Heart right ventricle (tissue), 16 donors: ENCODE data around the gene FEN1. TPM values are rescaled to one million over a fixed set of nuclear protein-coding genes. Genes with fewer than 3 reads are reported as not detected.

Experiments
- ATAC-seq, 8 donors: fragments of 200-7000 bp; cut with Tn5 transposase; one replicate each; pipeline ENCODE4 v1.9.1; 2020; ENCODE audit warnings: mild to moderate bottlenecking in 8 of 8, moderate library complexity in 8 of 8, moderate number of reproducible peaks in 1 of 8
- DNase-seq, 2 donors: peaks; one replicate each; pipeline ENCODE4 v3.0.0-alpha.2; 2020
- H3K27ac ChIP-seq, 10 donors: fragments of 200-600 bp; sonication (generic) in 2 of 10; one replicate each; pipeline versions ENCODE4 v1.5.0 to v1.8.0; 2020 to 2022; ENCODE audit warnings: mild to moderate bottlenecking in 3 of 10
- H3K27me3 ChIP-seq, 7 donors: fragments of 200-600 bp; one replicate each; pipeline ENCODE4 v1.8.0; 2021 to 2022; ENCODE audit warnings: mild to moderate bottlenecking in 2 of 7
- H3K36me3 ChIP-seq, 9 donors: fragments of 200-600 bp; sonication (generic) in 1 of 9; one replicate each; pipeline versions ENCODE4 v1.5.0 to v1.8.0; 2020 to 2022; ENCODE audit warnings: mild to moderate bottlenecking in 2 of 9
- H3K4me1 ChIP-seq, 9 donors: fragments of 200-600 bp; sonication (generic) in 1 of 9; one replicate each; pipeline versions ENCODE4 v1.5.0 to v1.8.0; 2020 to 2022; ENCODE audit warnings: mild to moderate bottlenecking in 4 of 9
- H3K4me3 ChIP-seq, 10 donors: fragments of 200-600 bp; sonication (generic) in 2 of 10; one replicate each; pipeline versions ENCODE4 v1.5.0 to v1.8.0; 2020 to 2022; ENCODE audit warnings: mild to moderate bottlenecking in 7 of 10, moderate library complexity in 2 of 10
- H3K9me3 ChIP-seq, 11 donors: fragments of 200-600 bp in 10 of 11; sonication (generic) in 2 of 11; one replicate each; pipeline versions ENCODE4 v1.5.0 to v1.8.0; 2013 to 2022; ENCODE audit warnings: mild to moderate bottlenecking in 2 of 11, control low read depth in 1 of 11, moderate library complexity in 1 of 11
- WGBS, 2 donors: extraction: QIAGEN DNeasy Blood & Tissue Kit; methylation state at CpG; one replicate each; pipeline ENCODE4 v1.1.7; 2013; ENCODE audit warnings: inconsistent platforms in 1 of 2; 5-methylcytosine and 5-hydroxymethylcytosine counted together
- intact Hi-C, 10 donors: fragments of 100-400 bp; cut with DNase I; formaldehyde crosslinking; loops; one replicate each; pipeline versions ENCODE4 v1.11.1 to v1.14.2; 2022
- polyA plus RNA-seq, 2 donors: library from polyadenylated mRNA; stranded (reverse); fragments of 200-250 nt; gene quantifications; one replicate each; pipeline ENCODE4 v1.2.3, GENCODE V29; 2013
- total RNA-seq, 10 donors: library from RNA; stranded (reverse); fragmentation: NEBNext Ultra II Directional in 3 of 10; extraction: Animal tissue kit (Norgen Biotek cat#: 25700) in 3 of 10; gene quantifications; one replicate each; pipeline versions ENCODE4 v1.2.1 to v1.2.4, GENCODE V29; 2021 to 2023
- TF ChIP-seq, protein P1 (sequence below), 9 donors: fragments of 200-600 bp; sonication (generic) in 2 of 9; IDR thresholded peaks; one replicate each; pipeline versions ENCODE4 v1.5.0 to v1.8.0; 2021 to 2022; ENCODE audit warnings: antibody characterized with exemption in 9 of 9, mild to moderate bottlenecking in 5 of 9, moderate library complexity in 1 of 9
- donor health status: Arrhythmogenic right ventricular cardiomyopathy.
- donor health status: ischemic (EF 13 %, LVEDD 7.1; RV severe dilation, severe dysfunction).
- donor health status: healthy with polysubstance abuse.
- donor health status: DM: no; HTN: yes; CAD: no.
- donor health status: DM: no; HTN: no; CAD: no.
- donor health status: ischemic (EF 25% LVEDD 6.9; RV normal size, moderate dysfunction).
- donor health status: ischemic (EF 25% LVEDD 5.7; RV mildly dilated, moderate dysfunction).
- donor health status: healthy.
- donor health status: DM: yes; HTN: yes; CAD: no.
- donor health status: Ischemic cardiomyopathy.
- donor health status: ischemic (EF 35%, LVEDD 5.7; RV mildly dilated, moderate dysfunction).
- donor health status: nonischemic (EF 11% LVEDD 7.7; RV severe dilation, severe dysfunction).
- donor health status: DM: yes; HTN: yes; CAD: no.
- donor health status: PGD.
- donor health status: ischemic (EF 29% LVEDD 5.4; RV normal size, mild dysfunction).
- donor health status: nonischemic (EF 23%, LVEDD 6.1; RV moderate dilation, normal function).

FEN1 gene
- total and polyA plus RNA-seq, 12 donors: 2.1 to 8.8 (median 6.2) TPM

DNA sequence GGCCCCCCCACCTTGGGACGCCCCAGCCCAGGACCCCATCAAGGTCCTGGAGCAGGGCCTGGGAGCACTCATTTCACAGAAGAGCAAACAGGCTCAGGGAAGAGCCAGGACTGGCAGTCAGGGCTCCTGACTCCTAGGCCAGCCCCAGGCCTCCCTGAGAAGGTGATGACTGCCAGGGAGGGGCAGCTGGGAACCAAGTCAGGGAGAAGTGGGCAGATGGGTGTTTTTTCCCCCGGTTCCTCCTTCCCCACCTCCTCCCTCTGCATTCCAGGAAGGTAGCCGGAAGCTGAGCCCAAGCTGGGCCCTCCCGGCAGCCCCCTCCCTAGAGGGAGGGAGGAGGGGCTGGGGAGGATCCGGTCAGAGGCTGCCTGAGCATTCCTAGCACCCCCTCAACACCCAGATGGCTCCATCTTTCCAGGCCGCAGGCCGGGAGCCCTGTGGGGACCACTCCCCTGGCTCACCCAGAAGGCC, 20.7 kb upstream of the FEN1 start:
- intact Hi-C loops: no loop called here
- no peak for ATAC-seq
- no peak overlapping the region for H3K4me3 ChIP-seq
- no peak overlapping the region for H3K27ac ChIP-seq
- TF ChIP-seq, protein P1, sequence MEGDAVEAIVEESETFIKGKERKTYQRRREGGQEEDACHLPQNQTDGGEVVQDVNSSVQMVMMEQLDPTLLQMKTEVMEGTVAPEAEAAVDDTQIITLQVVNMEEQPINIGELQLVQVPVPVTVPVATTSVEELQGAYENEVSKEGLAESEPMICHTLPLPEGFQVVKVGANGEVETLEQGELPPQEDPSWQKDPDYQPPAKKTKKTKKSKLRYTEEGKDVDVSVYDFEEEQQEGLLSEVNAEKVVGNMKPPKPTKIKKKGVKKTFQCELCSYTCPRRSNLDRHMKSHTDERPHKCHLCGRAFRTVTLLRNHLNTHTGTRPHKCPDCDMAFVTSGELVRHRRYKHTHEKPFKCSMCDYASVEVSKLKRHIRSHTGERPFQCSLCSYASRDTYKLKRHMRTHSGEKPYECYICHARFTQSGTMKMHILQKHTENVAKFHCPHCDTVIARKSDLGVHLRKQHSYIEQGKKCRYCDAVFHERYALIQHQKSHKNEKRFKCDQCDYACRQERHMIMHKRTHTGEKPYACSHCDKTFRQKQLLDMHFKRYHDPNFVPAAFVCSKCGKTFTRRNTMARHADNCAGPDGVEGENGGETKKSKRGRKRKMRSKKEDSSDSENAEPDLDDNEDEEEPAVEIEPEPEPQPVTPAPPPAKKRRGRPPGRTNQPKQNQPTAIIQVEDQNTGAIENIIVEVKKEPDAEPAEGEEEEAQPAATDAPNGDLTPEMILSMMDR (IDR thresholded peaks at IDR 0.05): no peak
- peaks cover 0 to 14% (median 0%) of the 10 kb centered on the region in 9 donors for H3K4me1 ChIP-seq
- H3K27me3 ChIP-seq: peaks cover 0 to 4% (median 0%) of the 10 kb centered on the region in 7 donors
- 55 to 56% methylated on average over 7 of the region's 7 CpGs for WGBS, 2 donors
- no peaks in the 10 kb centered on the region for H3K36me3 ChIP-seq
- no peak for DNase-seq
- H3K9me3 ChIP-seq: no peaks in the 10 kb centered on the region

DNA sequence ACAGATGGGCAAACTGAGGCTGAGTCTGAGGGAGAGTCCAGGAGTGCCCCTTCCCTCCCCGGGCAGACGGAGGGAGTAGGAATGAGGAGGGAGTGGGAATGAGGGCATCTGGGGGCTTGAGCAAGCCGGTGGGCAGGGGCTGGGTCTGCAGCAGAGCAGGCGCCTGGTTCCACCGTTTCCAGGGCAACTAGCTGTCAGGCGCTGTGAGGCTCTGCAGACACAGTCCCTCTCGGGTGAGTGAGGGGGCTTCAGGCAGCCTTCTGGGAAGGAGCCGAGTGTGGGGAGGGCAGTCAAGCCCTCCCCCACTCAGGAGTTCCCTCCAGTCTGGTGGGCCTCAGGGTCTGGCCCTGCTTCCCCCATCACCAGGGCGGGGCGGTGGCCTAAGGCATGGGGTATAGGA, 19.4 kb upstream of the FEN1 start:
- no peaks in the 10 kb centered on the region for H3K36me3 ChIP-seq
- H3K9me3 ChIP-seq: no peaks in the 10 kb centered on the region
- H3K4me3 ChIP-seq: no peak overlapping the region
- intact Hi-C loops: no loop called here
- H3K27ac ChIP-seq: no peak overlapping the region
- H3K4me1 ChIP-seq: peaks cover 0 to 22% (median 6%) of the 10 kb centered on the region in 9 donors
- H3K27me3 ChIP-seq: peaks cover 0 to 13% (median 0%) of the 10 kb centered on the region in 7 donors
- TF ChIP-seq, protein P1 (IDR thresholded peaks at IDR 0.05): no peak
- ATAC-seq (no peak), DNase-seq (no peak)
- WGBS, 2 donors: 72 to 79% methylated on average over 10 of the region's 10 CpGs

DNA sequence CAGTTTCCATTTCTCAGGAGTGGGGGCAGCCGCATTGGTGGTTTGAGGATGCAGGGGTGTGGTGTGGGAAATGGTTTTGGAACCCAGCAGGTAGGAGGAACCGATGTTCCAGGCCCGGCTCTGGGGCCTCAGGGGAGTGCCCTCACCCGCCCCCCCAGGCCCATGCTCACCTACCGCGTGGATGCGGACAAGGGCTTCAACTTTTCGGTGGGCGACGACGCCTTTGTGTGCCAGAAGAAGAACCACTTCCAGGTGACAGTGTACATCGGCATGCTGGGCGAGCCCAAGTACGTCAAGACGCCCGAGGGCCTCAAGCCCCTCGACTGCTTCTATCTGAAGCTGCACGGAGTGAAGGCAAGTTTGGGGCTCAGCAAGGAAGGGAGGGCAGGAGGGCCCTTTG, 18.9 kb upstream of the FEN1 start:
- no peaks in the 10 kb centered on the region for H3K36me3 ChIP-seq
- H3K4me1 ChIP-seq: peaks cover 0 to 22% (median 6%) of the 10 kb centered on the region in 9 donors
- WGBS, 2 donors: 87 to 89% methylated on average over 18 of the region's 18 CpGs
- TF ChIP-seq, protein P1 (IDR thresholded peaks at IDR 0.05): no peak
- DNase-seq (no peak), ATAC-seq (no peak)
- peaks cover 0 to 13% (median 0%) of the 10 kb centered on the region in 7 donors for H3K27me3 ChIP-seq
- H3K4me3 ChIP-seq: no peak overlapping the region
- intact Hi-C loops: no loop called here
- no peaks in the 10 kb centered on the region for H3K9me3 ChIP-seq
- H3K27ac ChIP-seq: no peak overlapping the region

DNA sequence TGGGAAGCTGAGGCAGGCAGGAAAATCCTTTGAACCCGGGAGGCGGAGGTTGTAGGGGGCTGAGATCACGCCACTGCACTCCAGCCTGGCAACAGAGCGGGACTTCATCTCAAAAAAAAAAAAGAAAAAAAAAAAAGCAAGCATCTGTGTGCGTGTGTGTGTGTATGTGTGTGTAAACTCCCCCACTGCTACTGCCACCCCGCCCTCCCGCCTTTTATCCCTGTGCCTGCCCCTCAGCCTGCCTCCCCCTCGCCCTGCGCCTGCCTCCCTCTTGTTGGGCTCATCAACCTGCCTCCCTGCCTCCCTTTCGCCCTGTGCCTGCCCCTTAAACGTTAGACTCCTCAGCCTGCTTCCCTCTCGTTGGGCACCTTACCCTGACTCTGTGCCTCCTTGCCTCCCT, 18.3 kb upstream of the FEN1 start:
- ATAC-seq (no peak), DNase-seq (no peak)
- H3K9me3 ChIP-seq: no peaks in the 10 kb centered on the region
- TF ChIP-seq, protein P1 (IDR thresholded peaks at IDR 0.05): no peak
- H3K4me3 ChIP-seq: no peak overlapping the region
- H3K27me3 ChIP-seq: peaks cover 0 to 13% (median 0%) of the 10 kb centered on the region in 7 donors
- 87 to 91% methylated on average over 12 of the region's 12 CpGs for whole genome bisulfite sequencing, 2 donors
- H3K36me3 ChIP-seq: no peaks in the 10 kb centered on the region
- H3K27ac ChIP-seq: no peak overlapping the region
- intact Hi-C loops: no loop called here
- peaks cover 0 to 22% (median 6%) of the 10 kb centered on the region in 9 donors for H3K4me1 ChIP-seq
